SIG-M5 (cell line): Measurements from ENCODE around the gene TMEM120A.
A peak's percentile ranks its signal among the peaks of the same experiment; 100 is the strongest.
"Not testable (repeated sequence)": the region's sequence is repeated elsewhere in the genome, so short reads cannot be mapped to it uniquely, and the experiment has no call there.

Experiments
- DNase-seq: peaks from one replicate; lab custom pipeline; 2025; lab: John Stamatoyannopoulos, UW

Gene TMEM120A

GRCh38 chr7:75994388-75995051 lies at the start of gene TMEM120A:
TMEM120A (minus strand) TSS chr7:75994595; CDS start chr7:75994570, 25 bp downstream.
- DNase-seq: peak; percentile 7

GRCh38 chr7:76040126-76040525 lies 45.7 kb upstream of the TMEM120A start:
- DNase-seq: no peak

- DNase-seq: no peak
These were observed 42.9 kb upstream of the TMEM120A start for GRCh38 chr7:76037310-76037709.

GRCh38 chr7:76031964-76032363 lies 37.6 kb upstream of the TMEM120A start:
- DNase-seq: no peak

GRCh38 chr7:76029682-76030081 lies 35.3 kb upstream of the TMEM120A start:
- not testable (repeated sequence) for DNase-seq

GRCh38 chr7:76023002-76023401 lies 28.6 kb upstream of the TMEM120A start:
- peak; percentile 31 for DNase-seq

GRCh38 chr7:76022026-76022780 lies 27.8 kb upstream of the TMEM120A start:
- DNase-seq: no peak

- DNase-seq: no peak
These were observed 25.8 kb upstream of the TMEM120A start for GRCh38 chr7:76020031-76020714.

GRCh38 chr7:76018520-76018919 lies 24.1 kb upstream of the TMEM120A start:
- not testable (repeated sequence) for DNase-seq

- DNase-seq: no peak
These were observed 22.0 kb upstream of the TMEM120A start for GRCh38 chr7:76016191-76016947.

- no peak for DNase-seq
These were observed 17.1 kb upstream of the TMEM120A start for GRCh38 chr7:76011442-76011861.

GRCh38 chr7:76009672-76010600 lies 15.5 kb upstream of the TMEM120A start:
- no peak for DNase-seq

- DNase-seq: no peak
These were observed 13.8 kb upstream of the TMEM120A start for GRCh38 chr7:76008156-76008687.

GRCh38 chr7:76005004-76005403 lies 10.6 kb upstream of the TMEM120A start:
- not testable (repeated sequence) for DNase-seq

GRCh38 chr7:76003351-76003750 lies 9.0 kb upstream of the TMEM120A start:
- DNase-seq: no peak

- no peak for DNase-seq
These were observed 8.4 kb upstream of the TMEM120A start for GRCh38 chr7:76002822-76003221.

GRCh38 chr7:76002139-76002538 lies 7.7 kb upstream of the TMEM120A start:
- DNase-seq: no peak

- no peak for DNase-seq
These were observed 6.2 kb upstream of the TMEM120A start for GRCh38 chr7:76000566-76000965.

- no peak for DNase-seq
These were observed 3.6 kb upstream of the TMEM120A start for GRCh38 chr7:75998038-75998437.

GRCh38 chr7:75996476-75996875 lies 2.1 kb upstream of the TMEM120A start:
- no peak for DNase-seq

GRCh38 chr7:75995996-75996395 lies 1.6 kb upstream of the TMEM120A start:
- no peak for DNase-seq
